Stimulated activated CD8-positive, alpha-beta memory T cell treated with anti-CD3 and anti-CD28 coated beads, Interleukin-7, amount 100 ng/mL, for 24 hours (primary cell): ENCODE data around the gene SLC34A2.

ENCODE experiments used
- DNase-seq: peaks from one replicate; pipeline ENCODE4 v3.0.0-alpha.2; 2020; ENCODE audit warnings: low read depth

Gene SLC34A2

GRCh38 chr4:25725870-25726269, 70.2 kb downstream of the SLC34A2 start:
- DNase-seq = no peak

DNA sequence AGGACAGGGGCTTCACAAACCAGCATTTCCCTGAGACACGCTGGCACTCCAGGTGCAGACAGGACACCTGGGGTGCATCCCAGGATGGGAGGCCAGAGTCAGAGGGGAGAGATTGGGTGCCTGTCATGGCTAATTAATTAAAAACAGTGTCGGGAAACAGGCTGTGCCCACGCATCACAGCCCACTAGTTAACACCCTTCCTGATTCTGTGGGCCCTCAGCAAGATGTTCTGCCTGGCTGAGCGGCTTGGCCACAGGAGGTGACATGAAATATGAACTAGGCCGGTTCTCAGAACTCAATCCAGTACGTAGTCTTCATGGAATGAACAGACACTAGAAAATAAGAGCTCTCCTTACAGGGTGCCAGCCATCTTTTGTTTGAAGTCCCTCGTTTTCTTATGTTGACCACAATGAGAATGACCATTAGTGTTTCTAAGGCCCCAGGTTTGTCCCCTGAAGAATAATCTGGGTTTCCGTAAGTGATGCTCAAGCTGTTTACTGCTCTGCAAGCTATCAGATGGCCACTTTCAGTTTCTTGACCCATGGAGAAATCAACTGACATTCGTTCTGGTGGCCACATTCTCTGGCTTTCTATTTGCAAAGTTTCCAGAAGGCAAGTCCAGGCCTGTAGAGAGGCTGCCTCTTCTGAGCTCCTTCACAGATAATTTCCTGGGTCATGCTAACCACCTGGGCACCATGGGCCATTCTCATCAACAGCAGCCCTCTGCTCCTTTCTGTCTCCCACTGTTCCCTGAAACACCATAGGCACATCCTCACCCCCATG, 72.3 kb downstream of the SLC34A2 start:
- no peak for DNase-seq
